PC-3 (cell line): ENCODE data around the gene SPEN. TPM values are rescaled to one million over a fixed set of nuclear protein-coding genes. Genes with fewer than 3 reads are reported as not detected.

Source experiments
- ATAC-seq: fragments of 200-7000 bp; cut with Tn5 transposase; 2 replicates; pipeline ENCODE4 v1.9.1; 2020; ENCODE audit warnings: mild to moderate bottlenecking, moderate library complexity
- BruUV-seq: library from RNA; stranded (reverse); fragments of 400-500 nt; replicated peaks from 2 replicates; lab custom pipeline; 2021; lab: Mats Ljungman, UMichigan
- CTCF ChIA-PET: fragments of 300-600 bp; sonication (Branson Sonifier 250); formaldehyde crosslinking; loops from one replicate; lab custom pipeline; 2022; ENCODE audit warnings: antibody characterized with exemption; lab: Charles Lee
- POLR2A ChIA-PET: fragments of 300-600 bp; sonication (Branson Sonifier 250); formaldehyde crosslinking; loops from one replicate; lab custom pipeline; 2022; ENCODE audit warnings: antibody characterized with exemption; ENCODE audit not compliant: unreplicated experiment; lab: Charles Lee
- DNase-seq: peaks from one replicate; pipeline ENCODE4 v3.0.0-alpha.2; 2015
- H2AFZ ChIP-seq: fragments of 300-600 bp; sonication (generic); 2 replicates; pipeline ENCODE4 v1.6.0; 2016; ENCODE audit warnings: antibody characterized with exemption, low read length
- H3F3A ChIP-seq: fragments of 300-600 bp; sonication (generic); one replicate; pipeline ENCODE4 v1.6.0; 2017; ENCODE audit warnings: antibody characterized with exemption, low read length, control low read depth, mild to moderate bottlenecking; ENCODE audit not compliant: unreplicated experiment
- H3K27ac ChIP-seq: fragments of 300-600 bp; sonication (generic); 2 replicates; pipeline ENCODE4 v1.5.1; 2016; ENCODE audit warnings: mild to moderate bottlenecking, low read length
- H3K27me3 ChIP-seq: fragments of 300-600 bp; sonication (generic); 2 replicates; pipeline ENCODE4 v1.6.1; 2016; ENCODE audit warnings: low read length, mixed read lengths
- H3K36me3 ChIP-seq: fragments of 300-600 bp; sonication (generic); 2 replicates; pipeline ENCODE4 v1.6.1; 2016; ENCODE audit warnings: low read depth, mixed run types, low read length, mixed read lengths
- H3K4me1 ChIP-seq: fragments of 300-600 bp; sonication (generic); 2 replicates; pipeline ENCODE4 v1.5.1; 2016; ENCODE audit warnings: low read length; ENCODE audit not compliant: insufficient read depth
- H3K4me2 ChIP-seq: fragments of 300-600 bp; sonication (generic); 2 replicates; pipeline ENCODE4 v1.6.0; 2016; ENCODE audit warnings: low read length
- H3K4me3 ChIP-seq: fragments of 300-600 bp; sonication (generic); 2 replicates; pipeline ENCODE4 v1.5.1; 2016; ENCODE audit warnings: mild to moderate bottlenecking, low read length, mixed read lengths
- H3K79me2 ChIP-seq: fragments of 300-600 bp; sonication (generic); 2 replicates; pipeline ENCODE4 v1.6.1; 2017; ENCODE audit warnings: low read length, mixed read lengths
- H3K9ac ChIP-seq: fragments of 300-600 bp; sonication (generic); 2 replicates; pipeline ENCODE4 v1.6.0; 2016; ENCODE audit warnings: mild to moderate bottlenecking, low read length
- H3K9me2 ChIP-seq: fragments of 300-600 bp; sonication (generic); replicated peaks from 2 replicates; pipeline ENCODE4 v1.6.1; 2016; ENCODE audit warnings: mixed run types, low read length, mixed read lengths
- H3K9me3 ChIP-seq: fragments of 300-600 bp; sonication (generic); 2 replicates; pipeline ENCODE4 v1.6.1; 2016; ENCODE audit warnings: low read length, mixed read lengths
- H4K20me1 ChIP-seq: fragments of 300-600 bp; sonication (generic); 2 replicates; pipeline ENCODE4 v1.6.1; 2016; ENCODE audit warnings: low read length, mixed read lengths
- CTCF ChIP-seq: fragments of 300-600 bp; sonication (generic); conservative IDR thresholded peaks from 2 replicates; pipeline ENCODE4 v1.5.1; 2017; ENCODE audit warnings: antibody characterized with exemption, low read depth, mild to moderate bottlenecking, low read length
- EZH2 ChIP-seq: fragments of 300-600 bp; sonication (generic); IDR thresholded peaks from one replicate; pipeline ENCODE4 v1.6.1; 2017; ENCODE audit warnings: antibody characterized with exemption, mild to moderate bottlenecking, low read length; ENCODE audit not compliant: unreplicated experiment
- EZH2phosphoT487 ChIP-seq: fragments of 300-600 bp; sonication (generic); IDR thresholded peaks from 2 replicates; pipeline ENCODE4 v1.6.1; 2018; ENCODE audit warnings: mild to moderate bottlenecking, antibody characterized with exemption, low read length, borderline replicate concordance
- intact Hi-C: fragments of 100-400 bp; cut with micrococcal nuclease; formaldehyde crosslinking; loops from 2 replicates; pipeline ENCODE4 v1.9.0; 2023
- total RNA-seq: library from RNA; depleted of rRNA; stranded (reverse); fragments of >200 nt; gene quantifications from 2 replicates; pipeline ENCODE4 v1.2.3, GENCODE V29; 2014

Gene SPEN
- total RNA-seq, 1 experiment from 2014 or later = 26.7 TPM

DNA sequence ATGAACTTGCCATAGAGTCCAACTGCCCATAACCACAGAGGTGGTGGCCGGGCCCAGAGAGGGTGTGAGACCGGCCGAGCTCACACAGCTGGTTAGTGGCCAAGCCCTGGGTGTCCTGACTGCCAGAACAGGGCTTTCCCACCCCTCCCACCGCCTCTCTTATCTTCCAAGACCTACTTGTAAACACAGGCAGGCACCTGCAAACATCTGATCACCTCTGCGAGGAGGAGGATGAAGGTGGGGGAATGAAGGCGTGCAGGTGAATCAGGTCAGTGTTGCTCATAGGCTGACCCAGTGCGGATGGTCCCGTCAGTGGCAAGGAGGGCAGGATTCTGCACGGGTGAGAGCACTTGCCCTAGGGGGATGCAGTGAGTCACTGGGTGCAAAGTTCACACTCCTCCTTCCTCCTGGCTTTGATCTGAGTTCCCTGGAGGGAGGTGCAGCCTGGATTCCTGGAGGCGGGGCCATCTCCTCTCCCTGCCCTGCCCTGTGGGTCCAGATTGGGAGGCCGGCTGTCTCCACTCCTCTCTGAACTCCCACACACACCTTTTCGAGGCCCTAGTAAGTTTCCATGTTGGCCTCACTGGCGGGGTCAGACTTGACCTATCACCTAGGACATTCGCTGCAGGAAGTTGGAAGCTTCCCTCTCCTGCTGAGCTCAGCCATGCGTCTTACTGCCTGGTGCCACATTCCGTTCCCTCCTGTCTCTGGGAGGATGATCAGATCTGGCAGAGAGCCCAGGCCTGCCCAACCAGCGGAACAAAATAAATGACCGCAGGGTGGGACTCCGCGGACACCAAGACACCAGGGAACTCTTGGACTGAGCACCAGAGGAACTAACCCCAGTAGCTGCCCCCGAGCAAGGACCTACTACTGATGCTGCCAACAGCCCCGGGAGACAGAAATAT lies 47.3 kb upstream of the SPEN start:
- H3K9ac ChIP-seq = peak overlapping the region; percentile 83
- H3K9me2 ChIP-seq = no peaks in the 10 kb centered on the region
- peak; percentile 52 for ATAC-seq
- H3K9me3 ChIP-seq = no peaks in the 10 kb centered on the region
- BruUV-seq = TSS peak; percentile 17
- H3K36me3 ChIP-seq = no peaks in the 10 kb centered on the region
- no peaks in the 10 kb centered on the region for H3K27me3 ChIP-seq
- H3F3A ChIP-seq = no peaks in the 10 kb centered on the region
- H3K4me3 ChIP-seq = peak overlapping the region; percentile 55
- peak; percentile 96 for DNase-seq
- intact Hi-C loops = loop anchor here (5.0 kb wide), 1 partner anchor 117 kb away; no protein-coding TSS in a partner anchor
- peak overlapping the region; percentile 28; the same call in 1 of the 2 replicates for H2AFZ ChIP-seq
- H3K4me2 ChIP-seq = peak overlapping the region; percentile 91
- TF ChIP-seq EZH2 = no peak
- no peak for TF ChIP-seq EZH2phosphoT487
- TF ChIP-seq CTCF = no peak
- H4K20me1 ChIP-seq = no peaks in the 10 kb centered on the region
- ChIA-PET CTCF (interaction anchor here (0.5 to 1.0 kb wide), 2 partner anchors 16 to 33 kb away, joined by 7 to 12 read pairs; no protein-coding TSS in a partner anchor), POLR2A (interaction anchor here (1.9 kb wide), 1 partner anchor 33 kb away, joined by 12 read pairs; no protein-coding TSS in a partner anchor)
- H3K79me2 ChIP-seq = peaks cover 5% of the 10 kb centered on the region
- peak overlapping the region; percentile 94 for H3K27ac ChIP-seq
- peaks cover 67% of the 10 kb centered on the region for H3K4me1 ChIP-seq

- Histone ChIP-seq H3K9me2 (no peaks in the 10 kb centered on the region), H3K27me3 (no peaks in the 10 kb centered on the region), H3K4me3 (no peak overlapping the region), H3K4me1 (peaks cover 53% of the 10 kb centered on the region), H3K4me2 (peak overlapping the region; percentile 17; the same call in 1 of the 2 replicates), H4K20me1 (no peaks in the 10 kb centered on the region), H3K9me3 (no peaks in the 10 kb centered on the region), H3K27ac (no peak overlapping the region), H3K9ac (no peak overlapping the region), H3K36me3 (no peaks in the 10 kb centered on the region), H3F3A (no peaks in the 10 kb centered on the region), H3K79me2 (peaks cover 5% of the 10 kb centered on the region), H2AFZ (no peak overlapping the region)
- TF ChIP-seq EZH2phosphoT487 = no peak
- no peak for TF ChIP-seq CTCF
- no peak for TF ChIP-seq EZH2
- BruUV-seq = no TSS peak
- intact Hi-C loops = loop anchor here (2.0 kb wide), 1 partner anchor 192 kb away; no protein-coding TSS in a partner anchor
- POLR2A ChIA-PET = interaction anchor here (0.7 kb wide), 1 partner anchor 32 kb away, joined by 3 read pairs; no protein-coding TSS in a partner anchor
- ATAC-seq (0 out of 2 replicates have a peak, but pooled peaks have one; percentile 6), DNase-seq (peak; percentile 63)
- CTCF ChIA-PET = interaction anchor here (0.6 to 1.5 kb wide), 2 partner anchors 11 to 14 kb away, joined by 3 to 6 read pairs; no protein-coding TSS in a partner anchor
Observed at GRCh38 chr1:15802234-15802965, 45.1 kb upstream of the SPEN start.
